Effector memory CD8-positive, alpha-beta T cell (primary cell): ENCODE results near the gene GMPS.
"Not testable (repeated sequence)": the region's sequence is repeated elsewhere in the genome, so short reads cannot be mapped to it uniquely, and the experiment has no call there.

Experiments
- ATAC-seq: fragments of 150-1000 bp; cut with Tn5 transposase; replicated peaks from 2 replicates; pipeline ENCODE4 v1.10.0; 2021; ENCODE audit warnings: mild to moderate bottlenecking, moderate library complexity
- DNase-seq, 3 experiments: peaks; one replicate each; pipeline ENCODE4 v3.0.0; 2021
- H3K27ac Mint-ChIP-seq, 2 donors: one replicate each; pipeline ENCODE4 v1.8.0; 2022; ENCODE audit warnings: mild to moderate bottlenecking in 2 of 2, mixed read lengths in 2 of 2, moderate library complexity in 2 of 2
- H3K27me3 Mint-ChIP-seq, 2 donors: one replicate each; pipeline ENCODE4 v1.8.0; 2022; ENCODE audit warnings: mixed read lengths in 2 of 2
- H3K36me3 Mint-ChIP-seq: one replicate; pipeline ENCODE4 v1.8.0; 2022; ENCODE audit warnings: mild to moderate bottlenecking, moderate library complexity, mixed read lengths; ENCODE audit not compliant: insufficient read depth
- H3K4me1 Mint-ChIP-seq, 2 donors: one replicate each; pipeline ENCODE4 v1.8.0; 2022; ENCODE audit warnings: low read depth in 2 of 2, mixed read lengths in 2 of 2
- H3K4me3 Mint-ChIP-seq, 2 donors: one replicate each; pipeline ENCODE4 v1.8.0; 2022; ENCODE audit warnings: mild to moderate bottlenecking in 2 of 2, mixed read lengths in 2 of 2, moderate library complexity in 2 of 2
- H3K9me3 Mint-ChIP-seq, 2 donors: one replicate each; pipeline ENCODE4 v1.8.0; 2022; ENCODE audit warnings: mixed read lengths in 2 of 2
- total RNA-seq, 9 experiments: gene quantifications; one replicate each; lab custom pipeline; 2026; lab: John Stamatoyannopoulos, UW

The GMPS gene
- total RNA-seq, result 59.2 to 134 (median 105) reads per million in 9 experiments

- Mint-ChIP-seq H3K4me1 (peaks cover 12 to 27% of the 10 kb centered on the region in 2 donors), H3K27me3 (no peaks in the 10 kb centered on the region), H3K27ac (peak within 1 kb of the TSS; percentile 94), H3K36me3 (no peaks in the 10 kb centered on the region), H3K4me3 (peak within 1 kb of the TSS; percentile 84 to 86), H3K9me3 (no peaks in the 10 kb centered on the region)
- peak; percentile 95 to 98 (median 98) for DNase-seq
- ATAC-seq, result peak; percentile 89
Measured at GRCh38 chr3:155870133-155870944, at the start of gene GMPS. TSS of gene GMPS (plus strand) at chr3:155870650. CDS start at chr3:155870871, 221 bp downstream.

- DNase-seq, H3K9me3 Mint-ChIP-seq, H3K4me1 Mint-ChIP-seq, H3K4me3 Mint-ChIP-seq, ATAC-seq, H3K27me3 Mint-ChIP-seq, H3K27ac Mint-ChIP-seq: not testable (repeated sequence)
- H3K36me3 Mint-ChIP-seq, result peaks cover 46% of the 10 kb centered on the region
Measured at GRCh38 chr3:155828490-155829098, 41.9 kb upstream of the GMPS start.

GRCh38 chr3:155835341-155836071, 34.9 kb upstream of the GMPS start:
- ATAC-seq (peak; percentile 93), DNase-seq (peak in 2 of 3 experiments; percentile 3 to 4)
- Mint-ChIP-seq H3K4me1 (peaks cover 3 to 12% of the 10 kb centered on the region in 2 donors), H3K4me3 (no peak overlapping the region), H3K27me3 (no peaks in the 10 kb centered on the region), H3K9me3 (no peaks in the 10 kb centered on the region), H3K36me3 (peaks cover 36% of the 10 kb centered on the region), H3K27ac (peak overlapping the region in 1 of 2 donors; percentile 17)

GRCh38 chr3:155843569-155843968, 26.9 kb upstream of the GMPS start:
- Mint-ChIP-seq H3K36me3 (peaks cover 22% of the 10 kb centered on the region), H3K4me3 (no peak overlapping the region), H3K27me3 (no peaks in the 10 kb centered on the region), H3K9me3 (no peaks in the 10 kb centered on the region), H3K27ac (peak overlapping the region; percentile 38 to 72), H3K4me1 (peaks cover 21 to 37% of the 10 kb centered on the region in 2 donors)
- no peak for DNase-seq
- no peak for ATAC-seq

GRCh38 chr3:155846119-155846518, 24.3 kb upstream of the GMPS start:
- DNase-seq (no peak), ATAC-seq (no peak)
- Mint-ChIP-seq H3K9me3 (no peaks in the 10 kb centered on the region), H3K4me3 (peak overlapping the region; percentile 21 to 46), H3K36me3 (peaks cover 19% of the 10 kb centered on the region), H3K27ac (no peak overlapping the region), H3K4me1 (peaks cover 27 to 46% of the 10 kb centered on the region in 2 donors), H3K27me3 (no peaks in the 10 kb centered on the region)

GRCh38 chr3:155847993-155848392, 22.5 kb upstream of the GMPS start:
- peak overlapping the region in 1 of 2 donors; percentile 1 for H3K4me3 Mint-ChIP-seq
- no peaks in the 10 kb centered on the region for H3K9me3 Mint-ChIP-seq
- no peak for ATAC-seq
- H3K27me3 Mint-ChIP-seq, result no peaks in the 10 kb centered on the region
- peaks cover 19% of the 10 kb centered on the region for H3K36me3 Mint-ChIP-seq
- H3K27ac Mint-ChIP-seq, result no peak overlapping the region
- H3K4me1 Mint-ChIP-seq, result peaks cover 41 to 59% of the 10 kb centered on the region in 2 donors
- no peak for DNase-seq

GRCh38 chr3:155849404-155849803, 21.0 kb upstream of the GMPS start:
- H3K27ac Mint-ChIP-seq, result peak overlapping the region in 1 of 2 donors; percentile 55
- peaks cover 31% of the 10 kb centered on the region for H3K36me3 Mint-ChIP-seq
- H3K4me3 Mint-ChIP-seq, result peak overlapping the region; percentile 55 to 57
- ATAC-seq, DNase-seq, H3K27me3 Mint-ChIP-seq, H3K9me3 Mint-ChIP-seq: not testable (repeated sequence)
- H3K4me1 Mint-ChIP-seq, result peaks cover 50 to 58% of the 10 kb centered on the region in 2 donors

GRCh38 chr3:155852341-155852740, 18.1 kb upstream of the GMPS start:
- H3K9me3 Mint-ChIP-seq, result no peaks in the 10 kb centered on the region
- ATAC-seq (no peak), DNase-seq (no peak)
- peak overlapping the region; percentile 96 to 98 for H3K27ac Mint-ChIP-seq
- H3K36me3 Mint-ChIP-seq, result peaks cover 29% of the 10 kb centered on the region
- peaks cover 42 to 46% of the 10 kb centered on the region in 2 donors for H3K4me1 Mint-ChIP-seq
- no peaks in the 10 kb centered on the region for H3K27me3 Mint-ChIP-seq
- peak overlapping the region; percentile 94 to 98 for H3K4me3 Mint-ChIP-seq

GRCh38 chr3:155853214-155854140, 17.0 kb upstream of the GMPS start:
- DNase-seq, result peak; percentile 4 to 17 (median 9)
- no peak for ATAC-seq
- Mint-ChIP-seq H3K27me3 (no peaks in the 10 kb centered on the region), H3K4me3 (peak overlapping the region; percentile 94 to 98), H3K36me3 (peaks cover 22% of the 10 kb centered on the region), H3K4me1 (peaks cover 36 to 38% of the 10 kb centered on the region in 2 donors), H3K27ac (peak overlapping the region; percentile 96 to 98), H3K9me3 (no peaks in the 10 kb centered on the region)

- H3K4me1 Mint-ChIP-seq, result peaks cover 30 to 33% of the 10 kb centered on the region in 2 donors
- H3K4me3 Mint-ChIP-seq, result peak within 1 kb of the TSS; percentile 94 to 98
- H3K9me3 Mint-ChIP-seq, result no peaks in the 10 kb centered on the region
- ATAC-seq (peak; percentile 88), DNase-seq (peak; percentile 97 to 99 (median 99))
- no peaks in the 10 kb centered on the region for H3K27me3 Mint-ChIP-seq
- peaks cover 22% of the 10 kb centered on the region for H3K36me3 Mint-ChIP-seq
- H3K27ac Mint-ChIP-seq, result peak within 1 kb of the TSS; percentile 96 to 98
Measured at GRCh38 chr3:155854141-155854940, 16.1 kb upstream of the GMPS start, which contains the start of gene SLC33A1. TSS of gene SLC33A1 (minus strand) at chr3:155854427. CDS start at chr3:155853997, 430 bp downstream.

- H3K4me3 Mint-ChIP-seq, result no peak overlapping the region
- H3K36me3 Mint-ChIP-seq, result peaks cover 12% of the 10 kb centered on the region
- H3K4me1 Mint-ChIP-seq, result peaks cover 9 to 26% of the 10 kb centered on the region in 2 donors
- H3K27me3 Mint-ChIP-seq, result no peaks in the 10 kb centered on the region
- peak overlapping the region in 1 of 2 donors; percentile 42 for H3K27ac Mint-ChIP-seq
- no peaks in the 10 kb centered on the region for H3K9me3 Mint-ChIP-seq
- DNase-seq, result no peak
- ATAC-seq, result no peak
Measured at GRCh38 chr3:155859859-155860258, 10.6 kb upstream of the GMPS start.

- DNase-seq, H3K27ac Mint-ChIP-seq, H3K9me3 Mint-ChIP-seq, H3K36me3 Mint-ChIP-seq, ATAC-seq, H3K4me3 Mint-ChIP-seq, H3K27me3 Mint-ChIP-seq: not testable (repeated sequence)
- H3K4me1 Mint-ChIP-seq, result peaks cover 7 to 23% of the 10 kb centered on the region in 2 donors
Measured at GRCh38 chr3:155860424-155860823, 10.0 kb upstream of the GMPS start.
